HCT116 (cell line): ENCODE data around the gene HAUS6.

Experiments used
- CTCF ChIP-seq, 3 experiments: fragments of 200-600 bp in 1 of 3; sonication (generic) in 1 of 3; IDR thresholded peaks in 2 of 3; conservative IDR thresholded peaks in 1 of 3; 2 replicates each; pipeline ENCODE4 v1.5.1; 2012 to 2017; ENCODE audit warnings: low read depth in 2 of 3, low read length in 2 of 3, antibody characterized with exemption in 1 of 3, borderline replicate concordance in 1 of 3, control low read depth in 1 of 3, mild to moderate bottlenecking in 1 of 3, mixed read lengths in 1 of 3, mixed run types in 1 of 3, moderate library complexity in 1 of 3; ENCODE audit not compliant: insufficient read depth in 1 of 3
- EGR1 ChIP-seq: IDR thresholded peaks from 2 replicates; pipeline ENCODE4 v1.6.1; 2012; ENCODE audit warnings: low read depth
- EZH2 ChIP-seq: fragments of 200-600 bp; sonication (generic); IDR thresholded peaks from 2 replicates; pipeline ENCODE4 v1.6.1; 2017; ENCODE audit warnings: antibody characterized with exemption, mixed run types
- EZH2phosphoT487 ChIP-seq: fragments of 200-600 bp; IDR thresholded peaks from 2 replicates; pipeline ENCODE4 v1.6.1; 2018; ENCODE audit warnings: antibody characterized with exemption, borderline replicate concordance
- POLR2A ChIP-seq: IDR thresholded peaks from 2 replicates; pipeline ENCODE4 v1.7.0; 2011; ENCODE audit warnings: borderline replicate concordance; ENCODE audit not compliant: insufficient read depth, insufficient read length; ENCODE audit errors: extremely low read depth
- RAD21 ChIP-seq: IDR thresholded peaks from 2 replicates; pipeline ENCODE4 v1.6.1; 2012; ENCODE audit warnings: low read depth, mild to moderate bottlenecking
- YY1 ChIP-seq: IDR thresholded peaks from 2 replicates; pipeline ENCODE4 v1.6.1; 2011; ENCODE audit warnings: low read length, low read depth, moderate library complexity, mild to moderate bottlenecking; ENCODE audit not compliant: insufficient replicate concordance; ENCODE audit errors: extremely low read depth
- TF ChIP-seq, protein P1 (sequence below): IDR thresholded peaks from 2 replicates; pipeline ENCODE4 v1.6.1; 2012
- TF ChIP-seq, protein P2 (sequence below): IDR thresholded peaks from 2 replicates; pipeline ENCODE4 v1.6.1; 2012

GRCh38 chr9:19137282-19137681 lies 34.6 kb upstream of the HAUS6 start:
- TF ChIP-seq CTCF (IDR thresholded peaks at IDR 0.05 in 2 of 3, conservative IDR thresholded peaks at IDR 0.05 in 1 of 3; ENCODE audit: borderline replicate concordance in 1 of 3, insufficient read depth in 1 of 3, low read depth in 2 of 3, low read length in 2 of 3) (no peak), EZH2 (no peak), RAD21 (no peak), POLR2A (no peak), YY1 (no peak), EZH2phosphoT487 (no peak), EGR1 (no peak)
- TF ChIP-seq, protein P1, sequence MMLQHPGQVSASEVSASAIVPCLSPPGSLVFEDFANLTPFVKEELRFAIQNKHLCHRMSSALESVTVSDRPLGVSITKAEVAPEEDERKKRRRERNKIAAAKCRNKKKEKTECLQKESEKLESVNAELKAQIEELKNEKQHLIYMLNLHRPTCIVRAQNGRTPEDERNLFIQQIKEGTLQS = no peak
- TF ChIP-seq, protein P2, sequence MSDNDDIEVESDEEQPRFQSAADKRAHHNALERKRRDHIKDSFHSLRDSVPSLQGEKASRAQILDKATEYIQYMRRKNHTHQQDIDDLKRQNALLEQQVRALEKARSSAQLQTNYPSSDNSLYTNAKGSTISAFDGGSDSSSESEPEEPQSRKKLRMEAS = no peak
